GM23338 (cell line): ENCODE measurements around the gene DOCK7. TPM values are rescaled to one million over a fixed set of nuclear protein-coding genes. Genes with fewer than 3 reads are reported as not detected.

ENCODE experiments used
- ATAC-seq: fragments of 200-7000 bp; cut with Tn5 transposase; 3 replicates; pipeline ENCODE4 v1.9.1; 2020
- DNase-seq: peaks from one replicate; pipeline ENCODE4 v3.0.0-alpha.2; 2015; ENCODE audit warnings: low spot score
- H2AFZ ChIP-seq: fragments of 200-600 bp; sonication (generic); 2 replicates; pipeline ENCODE4 v1.8.0; 2016; ENCODE audit warnings: antibody characterized with exemption, mild to moderate bottlenecking, moderate library complexity
- H3F3A ChIP-seq: fragments of 200-600 bp; sonication (generic); replicated peaks from 2 replicates; pipeline ENCODE4 v1.8.0; 2017; ENCODE audit warnings: antibody characterized with exemption, mixed run types, low read depth
- H3K27ac ChIP-seq: fragments of 200-600 bp; sonication (generic); 2 replicates; pipeline ENCODE4 v1.6.1; 2016; ENCODE audit warnings: low read depth
- H3K27me3 ChIP-seq: fragments of 200-600 bp; sonication (generic); 2 replicates; pipeline ENCODE4 v1.8.0; 2016; ENCODE audit warnings: mild to moderate bottlenecking, mixed run types, moderate library complexity; ENCODE audit not compliant: insufficient read depth
- H3K36me3 ChIP-seq: fragments of 200-600 bp; sonication (generic); 2 replicates; pipeline ENCODE4 v1.8.0; 2016; ENCODE audit warnings: mild to moderate bottlenecking; ENCODE audit not compliant: insufficient read depth
- H3K4me1 ChIP-seq: fragments of 200-600 bp; sonication (generic); 2 replicates; pipeline ENCODE4 v1.8.0; 2016; ENCODE audit warnings: mild to moderate bottlenecking, moderate library complexity; ENCODE audit not compliant: insufficient read depth
- H3K4me2 ChIP-seq: fragments of 200-600 bp; sonication (generic); 2 replicates; pipeline ENCODE4 v1.7.1; 2017; ENCODE audit warnings: mixed run types
- H3K4me3 ChIP-seq: fragments of 200-600 bp; sonication (generic); 2 replicates; pipeline ENCODE4 v1.6.1; 2016; ENCODE audit warnings: mixed run types
- H3K79me2 ChIP-seq: fragments of 200-600 bp; sonication (generic); replicated peaks from 2 replicates; pipeline ENCODE4 v1.8.0; 2017; ENCODE audit warnings: mild to moderate bottlenecking; ENCODE audit not compliant: insufficient read depth
- H3K9me2 ChIP-seq: fragments of 200-600 bp; sonication (generic); 2 replicates; pipeline ENCODE4 v1.8.0; 2017; ENCODE audit not compliant: insufficient read depth
- H4K20me1 ChIP-seq: fragments of 200-600 bp; sonication (generic); replicated peaks from 2 replicates; pipeline ENCODE4 v1.8.0; 2017; ENCODE audit warnings: mild to moderate bottlenecking; ENCODE audit not compliant: insufficient read depth
- H3K27ac Mint-ChIP-seq: 2 replicates; pipeline ENCODE4 v1.8.0; 2020; ENCODE audit warnings: inconsistent platforms, mild to moderate bottlenecking, moderate library complexity, mixed read lengths
- H3K27me3 Mint-ChIP-seq: 3 replicates; pipeline ENCODE4 v1.8.0; 2022; ENCODE audit warnings: low read depth, mild to moderate bottlenecking, moderate library complexity, mixed read lengths, inconsistent platforms; ENCODE audit not compliant: insufficient read depth, poor library complexity
- H3K36me3 Mint-ChIP-seq: 3 replicates; pipeline ENCODE4 v1.8.0; 2021; ENCODE audit warnings: low read depth, mild to moderate bottlenecking, inconsistent platforms, moderate library complexity, mixed read lengths
- H3K4me1 Mint-ChIP-seq: 3 replicates; pipeline ENCODE4 v1.8.0; 2020; ENCODE audit warnings: mild to moderate bottlenecking, inconsistent platforms, mixed read lengths
- H3K4me3 Mint-ChIP-seq: 3 replicates; pipeline ENCODE4 v1.8.0; 2021; ENCODE audit warnings: moderate library complexity, mild to moderate bottlenecking, inconsistent platforms, mixed read lengths
- H3K9me3 Mint-ChIP-seq: 3 replicates; pipeline ENCODE4 v1.8.0; 2020; ENCODE audit warnings: moderate library complexity, mild to moderate bottlenecking, inconsistent platforms, mixed read lengths
- CTCF ChIP-seq, 2 experiments: fragments of 200-600 bp in 1 of 2; sonication (generic) in 1 of 2; conservative IDR thresholded peaks; 2 replicates each; pipeline versions ENCODE4 v1.5.1 to v1.6.1; 2016 to 2017; ENCODE audit warnings: antibody characterized with exemption in 2 of 2, low read depth in 2 of 2, mild to moderate bottlenecking in 2 of 2, moderate library complexity in 1 of 2
- ZNF331 ChIP-seq: fragments of 250-450 bp; sonication (Bioruptor Pico); IDR thresholded peaks from 2 replicates; pipeline ENCODE4 v1.5.0; 2020; ENCODE audit warnings: low read depth, mild to moderate bottlenecking, moderate library complexity
- ZNF462 ChIP-seq: fragments of 250-450 bp; sonication (Bioruptor Pico); IDR thresholded peaks from 2 replicates; pipeline ENCODE4 v1.5.0; 2020; ENCODE audit warnings: mild to moderate bottlenecking, moderate library complexity
- polyA plus RNA-seq: library from polyadenylated mRNA; unstranded; fragments of >200 nt; fragmentation: Nextera tagmentation; extraction: Ambion mirVana; gene quantifications from 2 replicates; pipeline ENCODE4 v1.2.1, GENCODE V29; 2016
- total RNA-seq: library from RNA; depleted of rRNA; stranded (reverse); fragments of >200 nt; shearing (Covaris generic); gene quantifications from 2 replicates; pipeline ENCODE4 v1.2.3, GENCODE V29; 2014

The DOCK7 gene
- total and polyA plus RNA-seq, 2 experiments from 2014 or later, result 20.5 to 37.3 TPM

GRCh38 chr1:62593825-62594394 lies 94.3 kb downstream of the DOCK7 start:
- Histone ChIP-seq H2AFZ (no peak overlapping the region), H3K79me2 (no peaks in the 10 kb centered on the region), H3K4me3 (no peak overlapping the region), H3K27ac (no peak overlapping the region), H4K20me1 (no peaks in the 10 kb centered on the region), H3K36me3 (no peaks in the 10 kb centered on the region), H3F3A (no peaks in the 10 kb centered on the region), H3K4me1 (peaks cover 6% of the 10 kb centered on the region; the same call in 1 of the 2 replicates), H3K4me2 (no peak overlapping the region), H3K27me3 (no peaks in the 10 kb centered on the region), H3K9me2 (no peaks in the 10 kb centered on the region)
- no peaks in the 10 kb centered on the region for H3K36me3 Mint-ChIP-seq
- H3K4me1 Mint-ChIP-seq, result peaks cover 2% of the 10 kb centered on the region; the same call in 1 of the 3 replicates
- ATAC-seq (no peak), DNase-seq (peak; percentile 43)
- no peaks in the 10 kb centered on the region for H3K27me3 Mint-ChIP-seq
- H3K4me3 Mint-ChIP-seq, result no peak overlapping the region
- TF ChIP-seq CTCF (conservative IDR thresholded peaks at IDR 0.05; ENCODE audit: low read depth in 2 of 2), result no peak
- TF ChIP-seq ZNF462, result no peak
- TF ChIP-seq ZNF331 (CRISPR knock-in tag), result no peak
- H3K27ac Mint-ChIP-seq, result peak overlapping the region; percentile 76; the same call in 1 of the 2 replicates
- no peaks in the 10 kb centered on the region for H3K9me3 Mint-ChIP-seq

- no peaks in the 10 kb centered on the region for H3K27me3 ChIP-seq
- Mint-ChIP-seq H3K27me3 (no peaks in the 10 kb centered on the region), H3K27ac (no peak overlapping the region), H3K9me3 (no peaks in the 10 kb centered on the region), H3K4me1 (peaks cover 15% of the 10 kb centered on the region; the same call in 2 of the 3 replicates), H3K4me3 (no peak overlapping the region), H3K36me3 (no peaks in the 10 kb centered on the region)
- H3K9me2 ChIP-seq, result no peaks in the 10 kb centered on the region
- no peak overlapping the region for H3K4me2 ChIP-seq
- H4K20me1 ChIP-seq, result no peaks in the 10 kb centered on the region
- no peak for ATAC-seq
- no peak overlapping the region for H2AFZ ChIP-seq
- no peak for DNase-seq
- no peak overlapping the region for H3K27ac ChIP-seq
- H3K4me1 ChIP-seq, result peaks cover 15% of the 10 kb centered on the region
- H3K79me2 ChIP-seq, result no peaks in the 10 kb centered on the region
- H3K36me3 ChIP-seq, result no peaks in the 10 kb centered on the region
- no peaks in the 10 kb centered on the region for H3F3A ChIP-seq
- no peak overlapping the region for H3K4me3 ChIP-seq
- TF ChIP-seq ZNF462, result no peak
- no peak for TF ChIP-seq ZNF331 (CRISPR knock-in tag)
Measured at GRCh38 chr1:62590970-62591368, 97.2 kb downstream of the DOCK7 start.
